ENCODE data around the gene SEMA3E. TPM values are rescaled to one million over a fixed set of nuclear protein-coding genes. Genes with fewer than 3 reads are reported as not detected.
"Not testable (repeated sequence)": the region's sequence is repeated elsewhere in the genome, so short reads cannot be mapped to it uniquely, and the experiment has no call there.

SEMA3E gene
- total RNA-seq, result 4.1 TPM

DNA sequence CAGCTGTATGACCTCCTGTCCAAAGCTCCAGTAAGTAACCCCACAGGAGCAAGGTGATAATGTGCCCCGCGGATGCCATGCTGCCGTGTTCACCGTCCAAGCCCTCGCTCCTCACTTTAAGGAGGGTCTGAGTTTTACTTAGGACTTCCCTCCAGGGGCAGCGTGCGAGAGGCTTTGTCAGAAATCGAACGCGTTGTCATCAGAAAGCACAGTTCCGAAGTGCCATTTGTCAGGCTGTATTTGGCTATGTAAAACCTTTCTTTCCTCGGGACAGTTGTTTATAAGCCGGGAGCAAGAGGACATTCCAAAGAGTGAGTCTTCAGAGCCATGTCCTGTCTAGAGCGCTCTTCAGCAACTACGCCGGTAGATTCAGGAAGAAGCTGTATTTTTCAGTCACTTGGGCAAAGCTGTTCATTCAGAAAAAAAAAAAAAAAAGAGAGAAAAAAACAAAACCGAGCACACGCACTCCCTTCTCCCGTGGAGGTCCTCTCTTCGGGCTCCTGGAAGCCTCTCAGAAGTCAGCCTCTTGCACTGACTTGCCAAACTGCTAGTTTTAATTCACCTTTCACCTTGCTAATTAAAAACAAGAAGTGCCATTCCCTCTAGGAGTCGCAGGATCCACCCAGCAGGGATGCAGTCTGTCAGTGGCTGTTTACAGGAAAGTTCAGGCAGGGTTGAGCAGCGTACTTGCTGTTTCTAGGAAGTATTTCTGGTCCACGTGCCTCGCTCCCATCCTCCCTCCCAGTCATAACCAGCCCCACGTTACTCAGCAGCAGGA, at the start of gene SEMA3E:
SEMA3E (minus strand) TSS at position 676 of the 778 bp plus-strand sequence.
- DNase-seq (ENCODE audit: low spot score) (no peak), ATAC-seq (peak; percentile 66)
- intact Hi-C loops (cut with DNase I), result no loop called here

DNA sequence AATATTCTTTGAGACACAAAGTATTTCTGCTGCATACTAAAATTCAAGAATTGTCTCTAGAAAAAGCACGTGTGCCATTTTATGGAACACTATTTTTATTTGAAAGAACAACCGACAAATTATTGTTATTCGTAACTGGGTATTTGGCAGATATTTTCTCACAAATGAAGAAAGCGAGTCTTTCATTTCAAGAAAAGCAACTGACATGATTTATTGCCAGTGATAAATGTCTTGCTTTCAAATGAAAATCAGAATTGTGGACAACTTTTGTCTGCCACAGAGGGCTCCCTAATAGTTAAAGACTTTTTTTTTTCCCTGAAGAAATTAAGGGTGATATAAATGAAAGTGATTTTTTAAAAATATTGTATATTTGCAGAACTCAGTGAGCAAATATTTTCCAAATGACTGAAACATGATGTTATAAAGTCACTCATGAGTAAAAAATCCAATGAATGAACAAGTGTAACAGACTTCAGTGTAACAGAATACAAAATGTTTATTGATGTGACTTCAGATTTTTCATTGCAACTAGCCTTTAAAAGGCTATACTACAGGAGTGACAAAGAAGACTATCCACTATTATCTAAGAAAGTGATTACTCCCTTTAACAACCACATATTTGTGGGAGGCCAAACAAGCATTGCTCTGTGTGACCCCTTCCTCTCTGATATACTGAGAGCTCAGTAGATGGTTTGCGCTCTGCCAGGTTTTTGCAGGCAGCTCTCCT, 49.0 kb upstream of the SEMA3E start:
- intact Hi-C loops (cut with DNase I), result no loop called here
- ATAC-seq, result no peak
- no peak for DNase-seq (ENCODE audit: low spot score)

GRCh38 chr7:83696101-83696500, 47.2 kb upstream of the SEMA3E start:
- intact Hi-C loops (cut with DNase I), result no loop called here
- DNase-seq (ENCODE audit: low spot score), result no peak
- ATAC-seq, result no peak

GRCh38 chr7:83695128-83695960, 46.4 kb upstream of the SEMA3E start:
- DNase-seq (ENCODE audit: low spot score) (no peak), ATAC-seq (no peak)
- intact Hi-C loops (cut with DNase I), result no loop called here

DNA sequence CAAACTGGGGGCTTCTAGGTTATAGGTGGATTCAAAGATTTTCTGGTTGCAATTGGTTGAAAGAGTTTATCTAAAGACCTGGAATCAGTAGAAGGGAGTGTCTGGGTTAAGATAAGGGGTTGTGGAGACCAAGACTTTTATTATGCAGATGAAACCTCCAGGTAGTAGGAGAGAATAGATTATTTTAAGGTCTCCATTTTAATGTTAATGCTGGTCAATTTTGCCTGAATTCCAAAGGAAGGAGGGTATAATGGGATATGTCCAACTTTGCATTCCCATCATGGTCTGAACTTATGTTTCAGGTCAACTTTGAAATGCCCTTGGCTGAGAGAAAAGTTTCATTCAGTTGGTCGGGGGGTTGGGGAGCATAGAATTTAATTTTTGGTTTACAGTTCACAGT, 44.3 kb upstream of the SEMA3E start:
- DNase-seq (ENCODE audit: low spot score) (no peak), ATAC-seq (no peak)
- intact Hi-C loops (cut with DNase I), result no loop called here

DNA sequence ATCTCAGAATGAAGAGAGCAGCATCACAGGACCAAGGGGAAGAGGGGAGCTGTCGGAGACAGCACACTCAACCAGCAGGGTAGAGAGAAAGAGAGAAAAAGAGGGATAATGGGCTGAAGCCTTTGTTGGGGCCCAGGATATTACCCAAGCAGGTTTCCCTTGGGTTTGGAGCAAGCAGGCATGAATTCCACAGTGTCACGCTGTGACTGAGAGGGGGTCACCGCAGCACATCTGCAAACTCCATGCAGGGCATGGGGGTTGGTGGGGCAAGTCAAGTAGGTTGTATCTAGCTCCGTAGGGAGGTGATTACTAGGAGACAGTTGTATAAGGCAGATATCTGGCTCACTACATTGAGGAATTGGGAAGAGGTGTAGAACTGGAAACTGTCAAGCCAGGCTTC, 42.2 kb upstream of the SEMA3E start:
- no peak for ATAC-seq
- no peak for DNase-seq (ENCODE audit: low spot score)
- intact Hi-C loops (cut with DNase I), result no loop called here

DNA sequence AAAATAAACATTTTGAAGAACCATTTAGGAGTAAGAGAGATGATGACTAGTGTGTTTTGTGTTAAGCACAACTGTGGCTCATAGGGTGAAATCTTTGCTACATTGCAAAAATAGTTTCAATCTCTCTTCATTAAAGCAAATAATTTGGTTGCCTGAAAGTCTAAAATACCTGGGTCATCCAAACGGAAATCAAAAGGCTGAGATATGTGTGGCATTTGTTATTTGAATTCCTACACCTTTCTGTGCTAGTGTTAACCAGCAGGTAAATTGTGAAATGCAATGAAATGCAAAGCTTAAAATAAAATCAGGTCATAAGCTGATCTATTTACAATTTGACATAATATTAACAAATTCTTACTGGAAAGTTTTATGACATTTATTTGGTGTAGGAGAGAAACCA, 40.9 kb upstream of the SEMA3E start:
- intact Hi-C loops (cut with DNase I), result no loop called here
- ATAC-seq (no peak), DNase-seq (ENCODE audit: low spot score) (no peak)

DNA sequence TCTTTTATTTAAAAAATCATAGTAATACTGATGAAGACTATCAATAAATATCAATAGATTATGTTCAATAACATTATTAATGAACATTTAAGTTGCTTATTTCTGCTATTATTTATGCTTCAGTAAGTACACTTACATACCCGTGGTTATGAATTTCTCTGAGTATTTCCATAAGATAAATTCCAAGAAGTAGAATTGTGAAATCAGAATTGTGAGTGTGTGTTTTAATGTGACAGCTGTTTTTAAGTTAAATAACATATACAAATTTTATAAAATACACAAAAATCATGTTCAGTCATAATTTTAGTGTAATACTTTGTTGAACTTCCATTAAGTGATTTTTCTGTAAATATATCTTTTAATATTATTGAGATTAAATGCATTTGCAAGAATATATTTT, 37.5 kb upstream of the SEMA3E start:
- ATAC-seq (no peak), DNase-seq (ENCODE audit: low spot score) (no peak)
- intact Hi-C loops (cut with DNase I), result no loop called here

DNA sequence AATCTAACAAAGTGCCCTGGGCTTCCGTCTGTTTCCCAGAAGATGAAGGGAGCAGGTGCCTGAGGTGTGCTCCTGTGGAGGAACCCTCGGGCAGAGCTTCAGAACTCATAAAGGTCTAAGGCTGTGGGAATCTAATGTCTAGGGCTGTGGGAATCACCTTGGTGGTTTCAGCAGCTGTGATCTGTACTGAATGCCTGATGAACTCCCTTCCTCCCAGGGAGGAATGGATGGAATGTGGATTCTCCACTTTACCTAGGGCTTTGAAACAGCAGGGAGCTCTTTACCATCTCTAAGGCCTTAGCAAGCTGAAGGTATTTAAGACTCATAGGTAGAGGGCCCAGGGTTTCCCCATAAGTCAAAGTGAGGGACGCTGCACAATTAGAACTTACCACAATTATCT, 36.0 kb upstream of the SEMA3E start:
- intact Hi-C loops (cut with DNase I), result no loop called here
- no peak for ATAC-seq
- DNase-seq (ENCODE audit: low spot score), result no peak

DNA sequence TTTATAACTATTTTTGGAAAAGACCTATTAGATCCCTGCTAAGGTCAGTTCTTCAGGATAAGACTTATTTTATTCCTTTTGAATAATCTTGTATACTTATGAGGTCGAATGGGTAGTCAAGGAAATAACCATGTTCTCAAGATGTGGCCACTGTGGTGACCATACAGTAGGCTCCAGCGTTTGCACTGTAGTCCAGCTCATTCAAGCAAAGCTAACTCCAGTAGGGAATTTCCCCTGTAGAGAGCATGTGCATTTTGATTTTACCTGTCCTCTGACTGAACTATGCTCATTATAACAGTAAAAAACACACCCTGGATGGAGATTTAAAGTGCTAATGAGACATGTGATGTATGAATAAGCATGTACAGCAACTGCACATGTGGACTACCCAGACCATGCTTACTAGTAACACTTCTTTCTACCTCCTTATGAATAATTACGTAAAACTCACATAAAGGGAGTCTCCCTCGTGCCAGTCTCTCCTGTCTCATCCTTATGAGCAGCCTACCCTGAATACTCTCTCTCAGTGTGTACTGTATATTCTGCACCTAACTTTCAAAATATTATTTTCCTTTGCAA, 32.4 kb upstream of the SEMA3E start:
- intact Hi-C loops (cut with DNase I), result no loop called here
- ATAC-seq (no peak), DNase-seq (ENCODE audit: low spot score) (no peak)

DNA sequence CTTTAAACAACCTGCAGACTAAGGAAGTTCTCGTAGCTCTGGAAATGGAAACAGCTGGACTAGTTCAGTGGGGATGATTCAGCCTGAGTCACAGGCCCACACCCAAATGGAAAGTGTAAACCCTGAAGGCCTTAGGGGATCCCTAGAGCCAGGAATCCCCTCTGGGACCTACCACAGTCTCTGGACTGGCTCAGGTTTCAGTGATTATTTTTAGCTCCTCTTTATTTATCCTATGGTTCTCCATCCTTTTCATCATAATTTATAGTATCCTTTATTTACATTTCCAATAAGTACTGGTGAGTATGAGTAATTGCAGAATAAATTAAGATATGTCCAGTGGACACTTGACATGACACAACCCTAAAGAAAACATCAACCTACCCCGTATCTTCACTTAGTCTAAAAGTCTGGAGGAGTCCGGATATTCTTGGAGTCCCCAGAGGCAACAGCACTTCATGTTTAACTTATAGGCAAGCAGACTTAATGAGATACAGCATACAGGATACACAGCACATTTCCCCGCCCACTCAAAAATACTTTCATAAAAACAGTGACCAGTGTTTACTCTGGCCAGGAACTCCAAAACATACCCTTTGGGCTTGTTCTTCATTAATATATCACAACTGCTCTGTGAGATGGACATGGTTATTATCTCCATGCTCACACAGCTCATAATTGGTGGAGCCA, 28.4 kb upstream of the SEMA3E start:
- no peak for DNase-seq (ENCODE audit: low spot score)
- intact Hi-C loops (cut with DNase I), result no loop called here

DNA sequence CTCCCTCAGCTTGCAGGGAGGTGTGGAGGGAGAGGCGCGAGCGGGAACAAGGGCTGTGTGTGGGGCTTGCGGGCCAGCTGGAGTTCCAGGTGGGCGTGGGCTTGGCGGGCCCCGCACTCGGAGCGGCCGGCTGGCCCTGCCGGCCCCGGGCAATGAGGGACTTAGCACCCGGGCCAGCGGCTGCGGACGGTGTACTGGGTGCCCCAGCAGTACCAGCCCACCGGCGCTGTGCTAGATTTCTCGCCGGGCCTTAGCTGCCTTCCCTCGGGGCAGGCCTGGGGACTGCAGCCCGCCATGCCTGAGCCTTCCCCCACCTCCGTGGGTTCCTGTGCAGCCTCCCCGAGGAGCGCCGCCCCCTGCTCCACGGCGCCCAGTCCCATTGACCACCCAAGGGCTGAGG, 24.4 kb upstream of the SEMA3E start:
- DNase-seq (ENCODE audit: low spot score); ATAC-seq; intact Hi-C loops (cut with DNase I): not testable (repeated sequence)

More for the DNA sequence above, 28.4 kb upstream of the SEMA3E start:
- no peak for ATAC-seq

DNA sequence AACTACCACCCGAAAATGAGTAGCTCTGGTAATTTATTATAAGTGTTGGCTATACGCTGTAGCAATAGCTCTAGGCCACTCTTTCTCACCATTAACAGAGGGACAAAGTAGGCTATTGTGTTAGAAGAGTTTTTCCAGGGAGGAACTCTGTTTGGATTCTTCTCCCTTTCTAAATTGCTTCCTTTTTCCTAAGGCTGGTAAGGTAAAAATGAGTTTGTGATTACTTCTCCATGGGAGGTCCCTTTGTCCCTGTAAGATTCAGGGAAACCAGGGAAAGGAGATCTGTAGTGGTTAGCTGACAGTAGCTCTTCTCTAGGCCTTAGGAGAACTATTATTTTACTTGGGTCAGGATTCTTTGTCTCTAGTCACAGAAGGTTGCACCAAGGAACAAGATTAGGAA, 23.2 kb upstream of the SEMA3E start:
- intact Hi-C loops (cut with DNase I), result no loop called here
- ATAC-seq, result no peak
- DNase-seq (ENCODE audit: low spot score), result no peak

GRCh38 chr7:83663131-83663530, 14.2 kb upstream of the SEMA3E start:
- DNase-seq (ENCODE audit: low spot score) (no peak), ATAC-seq (no peak)
- intact Hi-C loops (cut with DNase I), result no loop called here

- ATAC-seq, result no peak
- DNase-seq (ENCODE audit: low spot score), result no peak
- intact Hi-C loops (cut with DNase I), result loop anchor here (5.0 kb wide), 1 partner anchor 246 kb away; no protein-coding TSS in a partner anchor
These were observed 9.2 kb upstream of the SEMA3E start for GRCh38 chr7:83658126-83658525.

GRCh38 chr7:83655951-83656556, 7.1 kb upstream of the SEMA3E start:
- ATAC-seq (no peak), DNase-seq (ENCODE audit: low spot score) (no peak)
- intact Hi-C loops (cut with DNase I), result loop anchor here (5.0 kb wide), 1 partner anchor 244 kb away; no protein-coding TSS in a partner anchor

DNA sequence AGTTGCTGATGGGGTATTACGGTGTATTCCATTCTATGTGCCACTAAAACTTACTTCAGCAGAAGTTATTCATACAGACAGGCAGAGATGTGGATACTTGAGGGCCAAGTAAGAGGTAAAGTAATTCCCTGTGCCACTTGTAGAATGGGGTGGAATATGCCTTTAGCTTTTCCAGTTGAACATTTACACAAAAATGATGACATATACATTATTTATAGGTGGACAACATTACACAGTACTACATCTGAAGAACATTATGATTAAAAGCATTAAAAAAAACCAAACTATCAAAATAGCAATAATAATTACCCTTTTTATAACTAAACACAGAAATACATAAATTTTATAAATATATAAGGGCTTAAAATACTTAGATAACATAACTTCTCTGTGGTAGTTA, 3.5 kb upstream of the SEMA3E start:
- no peak for DNase-seq (ENCODE audit: low spot score)
- intact Hi-C loops (cut with DNase I), result no loop called here
- no peak for ATAC-seq

GRCh38 chr7:83649701-83650100, 762 bp upstream of the SEMA3E start:
- intact Hi-C loops (cut with DNase I), result no loop called here
- ATAC-seq, result no peak
- DNase-seq (ENCODE audit: low spot score), result no peak
